ENCODE measurements around the gene SMAD6. TPM values are rescaled to one million over a fixed set of nuclear protein-coding genes. Genes with fewer than 3 reads are reported as not detected.

The SMAD6 gene
- total RNA-seq, 2 donors from 2014 or later: 190 to 213 TPM

GRCh38 chr15:66715720-66716655, 14.0 kb downstream of the SMAD6 start:
- TF ChIP-seq CTCF (conservative IDR thresholded peaks at IDR 0.05): no peak
- peak overlapping the region; percentile 6 for H3K4me3 Mint-ChIP-seq
- H3K27me3 Mint-ChIP-seq (ENCODE audit: insufficient read depth): no peaks in the 10 kb centered on the region
- Histone ChIP-seq H3K27ac (ENCODE audit: low read depth, low read length) (no peak overlapping the region), H3K27me3 (ENCODE audit: control insufficient read depth, insufficient read depth, low read length, poor library complexity, severe bottlenecking) (no peaks in the 10 kb centered on the region), H3K36me3 (ENCODE audit: control insufficient read depth, insufficient read depth, low read length) (peaks cover 85% of the 10 kb centered on the region), H3K4me3 (ENCODE audit: low read length) (no peak overlapping the region), H3K4me1 (ENCODE audit: control insufficient read depth, insufficient read depth, low read length) (peaks cover 27% of the 10 kb centered on the region), H3K9ac (ENCODE audit: extremely low read depth, low read length, poor library complexity, severe bottlenecking) (no peak overlapping the region), H3K9me3 (ENCODE audit: control insufficient read depth, low read length) (no peaks in the 10 kb centered on the region)
- H3K4me1 Mint-ChIP-seq: peaks cover 59% of the 10 kb centered on the region
- no peaks in the 10 kb centered on the region for H3K9me3 Mint-ChIP-seq
- WGBS, 2 experiments (ENCODE audit: insufficient coverage in 1 of 2, insufficient read length in 1 of 2): 94% methylated on average over 4 to 14 of the region's 15 CpGs
- H3K27ac Mint-ChIP-seq: peak overlapping the region; percentile 81
- no peak for DNase-seq
- H3K36me3 Mint-ChIP-seq (ENCODE audit: low read depth): peaks cover 86% of the 10 kb centered on the region

DNA sequence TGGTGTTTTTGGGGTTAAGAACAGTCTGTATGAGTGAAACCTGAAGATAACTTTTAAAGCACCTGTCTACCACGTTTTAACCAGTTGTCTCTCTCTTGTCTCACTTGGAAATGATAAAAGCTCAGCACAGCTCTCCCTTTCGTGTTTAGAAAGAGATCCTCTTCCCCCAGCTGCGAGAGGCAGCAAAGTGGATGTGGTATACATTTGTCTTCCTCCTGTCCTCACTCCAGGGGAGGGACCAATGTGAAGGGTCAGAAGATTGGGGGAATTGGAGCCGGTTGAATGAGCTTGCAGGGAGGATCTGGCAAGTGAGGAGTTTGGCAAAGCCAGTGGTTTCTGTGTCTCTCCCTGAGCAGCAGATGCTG, 14.6 kb downstream of the SMAD6 start:
- Mint-ChIP-seq H3K4me3 (no peak overlapping the region), H3K27me3 (ENCODE audit: insufficient read depth) (no peaks in the 10 kb centered on the region), H3K9me3 (no peaks in the 10 kb centered on the region), H3K36me3 (ENCODE audit: low read depth) (peaks cover 90% of the 10 kb centered on the region), H3K4me1 (peaks cover 65% of the 10 kb centered on the region), H3K27ac (peak overlapping the region; percentile 52)
- Histone ChIP-seq H3K4me1 (ENCODE audit: control insufficient read depth, insufficient read depth, low read length) (peaks cover 32% of the 10 kb centered on the region), H3K27ac (ENCODE audit: low read depth, low read length) (no peak overlapping the region), H3K9ac (ENCODE audit: extremely low read depth, low read length, poor library complexity, severe bottlenecking) (no peak overlapping the region), H3K36me3 (ENCODE audit: control insufficient read depth, insufficient read depth, low read length) (peaks cover 85% of the 10 kb centered on the region), H3K9me3 (ENCODE audit: control insufficient read depth, low read length) (no peaks in the 10 kb centered on the region), H3K4me3 (ENCODE audit: low read length) (no peak overlapping the region), H3K27me3 (ENCODE audit: control insufficient read depth, insufficient read depth, low read length, poor library complexity, severe bottlenecking) (no peaks in the 10 kb centered on the region)
- WGBS, 2 experiments (ENCODE audit: insufficient coverage in 1 of 2, insufficient read length in 1 of 2): 90% methylated on average over 4 of the region's 4 CpGs; no CpG with 5 or more reads in 1 of the 2 experiments
- DNase-seq: no peak
- TF ChIP-seq CTCF (conservative IDR thresholded peaks at IDR 0.05): no peak

DNA sequence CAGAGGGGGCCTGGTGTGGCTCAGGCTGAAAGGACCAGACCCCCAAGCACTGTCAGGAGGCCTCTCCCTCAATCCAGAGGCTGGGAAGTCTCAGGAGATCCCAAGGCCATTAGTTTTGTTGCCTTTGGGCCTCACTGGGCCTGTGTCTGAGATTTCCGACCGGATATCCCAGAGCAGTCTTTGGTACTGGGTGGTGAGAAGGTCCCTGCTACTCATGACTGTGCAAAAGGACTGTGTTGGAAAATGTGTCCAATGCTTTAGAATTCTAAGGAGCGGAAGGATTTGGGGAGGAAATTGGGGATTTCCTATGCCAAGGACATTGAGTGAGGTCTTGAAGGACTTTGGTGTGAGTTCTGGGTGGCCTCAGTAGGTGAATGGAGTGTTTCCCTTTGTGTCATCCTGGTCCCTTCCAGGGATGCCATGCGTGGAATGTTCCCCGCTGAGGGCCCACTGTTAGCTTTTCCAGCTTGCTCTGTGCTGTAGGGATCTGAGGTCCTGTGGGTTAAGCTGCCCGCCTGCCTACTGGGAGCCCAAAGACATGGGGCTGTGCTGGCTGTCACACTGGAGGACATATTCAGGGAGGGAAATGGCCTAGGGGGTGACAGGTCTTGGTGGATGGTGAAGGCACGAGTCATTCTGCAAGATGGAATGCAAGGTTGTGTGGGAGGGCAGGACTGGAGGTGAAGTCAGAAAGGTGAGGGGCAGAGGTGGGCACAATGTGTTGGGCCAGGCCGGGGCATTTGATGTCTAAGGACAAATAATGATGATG, 16.4 kb downstream of the SMAD6 start:
- Histone ChIP-seq H3K9me3 (ENCODE audit: control insufficient read depth, low read length) (no peaks in the 10 kb centered on the region), H3K27me3 (ENCODE audit: control insufficient read depth, insufficient read depth, low read length, poor library complexity, severe bottlenecking) (no peaks in the 10 kb centered on the region), H3K9ac (ENCODE audit: extremely low read depth, low read length, poor library complexity, severe bottlenecking) (no peak overlapping the region), H3K36me3 (ENCODE audit: control insufficient read depth, insufficient read depth, low read length) (peaks cover 93% of the 10 kb centered on the region), H3K4me1 (ENCODE audit: control insufficient read depth, insufficient read depth, low read length) (peaks cover 32% of the 10 kb centered on the region), H3K27ac (ENCODE audit: low read depth, low read length) (no peak overlapping the region), H3K4me3 (ENCODE audit: low read length) (no peak overlapping the region)
- Mint-ChIP-seq H3K27me3 (ENCODE audit: insufficient read depth) (no peaks in the 10 kb centered on the region), H3K4me1 (peaks cover 69% of the 10 kb centered on the region), H3K36me3 (ENCODE audit: low read depth) (peaks cover 94% of the 10 kb centered on the region), H3K9me3 (no peaks in the 10 kb centered on the region), H3K27ac (peak overlapping the region; percentile 30), H3K4me3 (no peak overlapping the region)
- TF ChIP-seq CTCF (conservative IDR thresholded peaks at IDR 0.05): no peak
- DNase-seq: no peak
- 95 to 96% methylated on average over 4 to 8 of the region's 8 CpGs for WGBS, 2 experiments (ENCODE audit: insufficient coverage in 1 of 2, insufficient read length in 1 of 2)
